Lower leg skin (tissue), 4 donors: ENCODE measurements around the gene IL18BP. TPM values are rescaled to one million over a fixed set of nuclear protein-coding genes. Genes with fewer than 3 reads are reported as not detected.

ENCODE experiments used
- DNase-seq, 2 donors: peaks; one replicate each; pipeline ENCODE4 v3.0.0-alpha.2; 2019; ENCODE audit warnings: low spot score in 2 of 2
- H3K4me3 ChIP-seq: fragments of 200-600 bp; sonication (generic); 2 replicates; pipeline ENCODE4 v1.5.1; 2017; ENCODE audit warnings: mild to moderate bottlenecking, low read depth; ENCODE audit not compliant: poor library complexity, severe bottlenecking
- POLR2A ChIP-seq, 2 donors: fragments of 450-650 bp; IDR thresholded peaks; one replicate each; pipeline ENCODE4 v1.6.1; 2016 to 2017; ENCODE audit warnings: antibody characterized with exemption in 2 of 2, mild to moderate bottlenecking in 1 of 2, moderate library complexity in 1 of 2
- WGBS, 2 donors: methylation state at CpG; one replicate each; pipeline ENCODE4 v1.1.5; 2018; 5-methylcytosine and 5-hydroxymethylcytosine counted together
- intact Hi-C: fragments of 100-400 bp; cut with DNase I; formaldehyde crosslinking; loops from one replicate; pipeline ENCODE4 v1.15.0; 2023; ENCODE audit warnings: low total_unique reads
- total RNA-seq, 4 donors: library from RNA; depleted of rRNA; stranded (reverse); fragments of >200 nt; gene quantifications; one replicate each; pipeline ENCODE4 v1.1.0, GENCODE V29; 2016
- TF ChIP-seq, protein P1 (sequence below), 3 donors: fragments of 450-650 bp; IDR thresholded peaks; one replicate each; pipeline ENCODE4 v1.5.1; 2016; ENCODE audit warnings: antibody characterized with exemption in 3 of 3, mild to moderate bottlenecking in 3 of 3, moderate library complexity in 2 of 3

IL18BP gene
- total RNA-seq, 4 donors from 2014 or later: 3.0 to 9.1 (median 5.6) TPM

- 91 to 95% methylated on average over 3 of the region's 3 CpGs for WGBS, 2 donors
- no peak overlapping the region for H3K4me3 ChIP-seq
- intact Hi-C loops: no loop called here
- DNase-seq: no peak
- TF ChIP-seq, protein P1, sequence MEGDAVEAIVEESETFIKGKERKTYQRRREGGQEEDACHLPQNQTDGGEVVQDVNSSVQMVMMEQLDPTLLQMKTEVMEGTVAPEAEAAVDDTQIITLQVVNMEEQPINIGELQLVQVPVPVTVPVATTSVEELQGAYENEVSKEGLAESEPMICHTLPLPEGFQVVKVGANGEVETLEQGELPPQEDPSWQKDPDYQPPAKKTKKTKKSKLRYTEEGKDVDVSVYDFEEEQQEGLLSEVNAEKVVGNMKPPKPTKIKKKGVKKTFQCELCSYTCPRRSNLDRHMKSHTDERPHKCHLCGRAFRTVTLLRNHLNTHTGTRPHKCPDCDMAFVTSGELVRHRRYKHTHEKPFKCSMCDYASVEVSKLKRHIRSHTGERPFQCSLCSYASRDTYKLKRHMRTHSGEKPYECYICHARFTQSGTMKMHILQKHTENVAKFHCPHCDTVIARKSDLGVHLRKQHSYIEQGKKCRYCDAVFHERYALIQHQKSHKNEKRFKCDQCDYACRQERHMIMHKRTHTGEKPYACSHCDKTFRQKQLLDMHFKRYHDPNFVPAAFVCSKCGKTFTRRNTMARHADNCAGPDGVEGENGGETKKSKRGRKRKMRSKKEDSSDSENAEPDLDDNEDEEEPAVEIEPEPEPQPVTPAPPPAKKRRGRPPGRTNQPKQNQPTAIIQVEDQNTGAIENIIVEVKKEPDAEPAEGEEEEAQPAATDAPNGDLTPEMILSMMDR (IDR thresholded peaks at IDR 0.05): no peak
- TF ChIP-seq POLR2A (IDR thresholded peaks at IDR 0.05): no peak
These were observed 50.2 kb downstream of the IL18BP start for GRCh38 chr11:72048766-72049460.

Other genes with a start within 250 kb of the IL18BP start
- not detected for gene DEFB108B, start 165.7 kb upstream of the IL18BP start, total RNA-seq
- gene DEFB131B, start 120.5 kb upstream of the IL18BP start, total RNA-seq: not detected
- 1 to 10 TPM; 1.6 to 8.6 (median 6.5) TPM for gene XNDC1N, start 70.3 kb upstream of the IL18BP start, total RNA-seq
- gene RNF121, start 69.9 kb upstream of the IL18BP start, total RNA-seq: 10 to 100 TPM; 13.2 to 27.6 (median 18.6) TPM
- gene NUMA1, start 81.6 kb downstream of the IL18BP start, total RNA-seq: 100 to 1,000 TPM; 356 to 592 (median 409) TPM
- 10 to 100 TPM in 1 of 4 donors, 1 to 10 TPM in 3; 1.9 to 16.9 (median 4.9) TPM for gene LRRC51, start 81.9 kb downstream of the IL18BP start, total RNA-seq
- gene LAMTOR1, start 104.4 kb downstream of the IL18BP start, total RNA-seq: 100 to 1,000 TPM in 2 of 4 donors, 10 to 100 TPM in 2; 83.6 to 112 (median 99.9) TPM
- gene TOMT, start 107.0 kb downstream of the IL18BP start, total RNA-seq: not detected
- 10 to 100 TPM in 3 of 4 donors, 1 to 10 TPM in 1; 5.0 to 27.8 (median 24.9) TPM for gene ANAPC15, start 113.8 kb downstream of the IL18BP start, total RNA-seq
- gene FOLR3, start 136.8 kb downstream of the IL18BP start, total RNA-seq: under 1 TPM in 2 of 4 donors, not detected in 2; 0.49 to 0.52 TPM
- 1 to 10 TPM in 3 of 4 donors, under 1 TPM in 1; 0.46 to 7.0 (median 4.0) TPM for gene FOLR1, start 193.2 kb downstream of the IL18BP start, total RNA-seq
- 10 to 100 TPM in 1 of 4 donors, 1 to 10 TPM in 3; 6.6 to 12.5 (median 7.7) TPM for gene FOLR2, start 217.9 kb downstream of the IL18BP start, total RNA-seq
- gene INPPL1, start 225.9 kb downstream of the IL18BP start, total RNA-seq: 10 to 100 TPM; 25.0 to 68.8 (median 41.2) TPM
- gene PHOX2A, start 245.3 kb downstream of the IL18BP start, total RNA-seq: not detected